NT2/D1 (cell line): ENCODE results near the gene PPID.

ENCODE experiments used
- YY1 ChIP-seq: IDR thresholded peaks from 2 replicates; pipeline ENCODE4 v1.6.1; 2011; ENCODE audit not compliant: insufficient read length, insufficient read depth
- ZNF274 ChIP-seq: IDR thresholded peaks from 2 replicates; pipeline ENCODE4 v1.6.1; 2011; ENCODE audit warnings: mild to moderate bottlenecking, low read depth, low read length

DNA sequence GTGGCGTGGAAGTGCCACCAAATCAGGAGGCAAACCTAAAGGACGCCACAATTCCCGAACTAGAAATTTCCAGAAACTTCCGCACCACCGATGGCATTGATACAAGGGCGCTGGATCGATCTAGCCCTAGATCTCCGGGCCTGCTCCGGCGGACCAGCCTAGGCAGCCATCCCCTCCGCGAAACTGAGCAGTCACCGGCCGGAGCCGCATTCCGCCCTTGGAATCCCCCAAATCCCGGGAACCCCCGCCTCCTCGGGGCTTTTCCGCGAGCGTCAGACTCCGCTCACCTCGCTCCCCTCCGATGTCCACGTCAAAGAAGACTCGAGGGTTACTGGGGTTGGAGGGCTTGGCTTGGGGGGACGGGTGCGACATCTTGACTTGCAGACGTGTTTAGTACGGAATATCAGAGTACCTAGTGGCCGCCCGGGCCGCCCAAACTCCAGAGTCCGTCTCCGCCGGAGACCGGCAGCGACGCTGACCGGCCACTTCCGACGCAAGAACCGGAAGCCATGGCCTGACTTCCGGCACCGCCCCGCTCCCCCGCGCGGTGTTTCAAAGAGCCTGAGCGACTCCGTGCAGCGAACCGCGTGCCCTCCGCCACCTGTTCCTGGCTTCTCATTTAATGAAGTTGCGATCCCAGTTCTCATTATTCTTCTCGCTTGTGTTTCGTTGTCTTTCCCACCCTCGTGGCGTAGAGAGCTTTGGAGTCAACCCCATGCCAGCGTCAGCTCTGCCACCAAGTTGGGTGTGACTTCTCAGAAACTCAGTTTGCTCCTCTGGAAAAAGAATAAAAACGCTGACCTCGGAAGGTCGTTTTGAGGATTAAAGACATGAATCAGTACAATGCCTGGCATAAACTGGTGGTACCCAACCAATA lies at the start of gene PPID:
- TF ChIP-seq ZNF274: no peak
- no peak for TF ChIP-seq YY1
